ENCODE results near the gene RRP12. TPM values are rescaled to one million over a fixed set of nuclear protein-coding genes. Genes with fewer than 3 reads are reported as not detected.

RRP12 gene
- total and polyA plus RNA-seq, 9 of the 15 experiments (the other 6 are each of a cell fraction or from before 2014, with no cell fraction given): 4.6 to 68.2 (median 21.8) TPM

DNA sequence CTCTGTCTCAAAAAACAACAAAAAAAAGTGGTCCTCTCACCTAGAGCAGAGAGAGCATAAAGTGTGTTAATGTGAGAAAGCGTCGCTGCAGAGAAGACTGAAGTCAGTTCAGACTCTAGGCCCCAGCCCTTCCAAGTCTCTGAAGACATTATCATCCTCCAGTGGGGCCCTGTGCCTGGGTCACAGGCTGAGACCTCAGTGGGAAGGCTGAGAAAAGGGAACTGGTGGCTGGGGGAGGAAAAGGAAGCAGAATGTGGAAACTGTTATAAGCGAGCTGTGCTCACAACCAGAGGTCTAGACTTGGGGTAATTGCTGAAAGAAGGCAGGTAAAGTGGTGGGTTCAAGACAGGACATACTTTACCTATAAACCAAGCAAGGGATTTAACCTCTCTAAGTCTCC is 4.9 kb upstream of the RRP12 start:
- no peak overlapping the region for H3K4me3 ChIP-seq
- H4K20me1 ChIP-seq (replicated peaks; ENCODE audit: control insufficient read depth, insufficient read depth, low read length): no peaks in the 10 kb centered on the region
- H3K4me2 ChIP-seq (ENCODE audit: insufficient read depth, low read length): peak overlapping the region; percentile 32; the same call in 1 of the 2 replicates
- H3K36me3 ChIP-seq (ENCODE audit: control insufficient read depth, insufficient read depth, low read length): no peaks in the 10 kb centered on the region
- DNase-seq (ENCODE audit: extremely low read depth in 1 of 4, low spot score in 3 of 4): peak in 1 of 4 experiments; percentile 43
- ChIA-PET POLR2A (interaction anchor here (0.9 to 1.2 kb wide), 2 partner anchors 9 to 25 kb away, joined by 3 read pairs; no protein-coding TSS in a partner anchor), CTCF (ENCODE audit: low intra/inter-chr PET ratio) (interaction anchor here (0.7 kb wide), 1 partner anchor 58 kb away, joined by 3 read pairs; no protein-coding TSS in a partner anchor)
- peaks cover 2% of the 10 kb centered on the region for H3K79me2 ChIP-seq (ENCODE audit: control insufficient read depth, insufficient read depth, low read length)
- WGBS (ENCODE audit: insufficient coverage, low coverage, missing lambda C conversion rate): 41% methylated on average over 3 of the region's 3 CpGs
- peaks cover 13 to 18% of the 10 kb centered on the region in 2 experiments; a peak in 3 of 5 replicates for H3K4me1 ChIP-seq (replicated peaks in 1 of 2; ENCODE audit: control insufficient read depth in 2 of 2, insufficient read depth in 2 of 2, low read length in 2 of 2)
- peak overlapping the region; percentile 30 to 31; a peak in 2 of 4 replicates for H3K9ac ChIP-seq (ENCODE audit: insufficient read depth in 1 of 2, low read depth in 2 of 2, low read length in 2 of 2)
- TF ChIP-seq, protein P1, sequence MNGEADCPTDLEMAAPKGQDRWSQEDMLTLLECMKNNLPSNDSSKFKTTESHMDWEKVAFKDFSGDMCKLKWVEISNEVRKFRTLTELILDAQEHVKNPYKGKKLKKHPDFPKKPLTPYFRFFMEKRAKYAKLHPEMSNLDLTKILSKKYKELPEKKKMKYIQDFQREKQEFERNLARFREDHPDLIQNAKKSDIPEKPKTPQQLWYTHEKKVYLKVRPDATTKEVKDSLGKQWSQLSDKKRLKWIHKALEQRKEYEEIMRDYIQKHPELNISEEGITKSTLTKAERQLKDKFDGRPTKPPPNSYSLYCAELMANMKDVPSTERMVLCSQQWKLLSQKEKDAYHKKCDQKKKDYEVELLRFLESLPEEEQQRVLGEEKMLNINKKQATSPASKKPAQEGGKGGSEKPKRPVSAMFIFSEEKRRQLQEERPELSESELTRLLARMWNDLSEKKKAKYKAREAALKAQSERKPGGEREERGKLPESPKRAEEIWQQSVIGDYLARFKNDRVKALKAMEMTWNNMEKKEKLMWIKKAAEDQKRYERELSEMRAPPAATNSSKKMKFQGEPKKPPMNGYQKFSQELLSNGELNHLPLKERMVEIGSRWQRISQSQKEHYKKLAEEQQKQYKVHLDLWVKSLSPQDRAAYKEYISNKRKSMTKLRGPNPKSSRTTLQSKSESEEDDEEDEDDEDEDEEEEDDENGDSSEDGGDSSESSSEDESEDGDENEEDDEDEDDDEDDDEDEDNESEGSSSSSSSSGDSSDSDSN (IDR thresholded peaks at IDR 0.05; ENCODE audit: borderline replicate concordance in 1 of 2, low read depth in 2 of 2, low read length in 2 of 2): 0 out of 4 replicates have a peak, but pooled peaks of 1 of the 2 experiments have one; percentile 25
- peak; percentile 29; the same call in 1 of the 2 replicates for TF ChIP-seq ZFX (CRISPR knock-in tag; IDR thresholded peaks at IDR 0.05)
- TF ChIP-seq, protein P2, sequence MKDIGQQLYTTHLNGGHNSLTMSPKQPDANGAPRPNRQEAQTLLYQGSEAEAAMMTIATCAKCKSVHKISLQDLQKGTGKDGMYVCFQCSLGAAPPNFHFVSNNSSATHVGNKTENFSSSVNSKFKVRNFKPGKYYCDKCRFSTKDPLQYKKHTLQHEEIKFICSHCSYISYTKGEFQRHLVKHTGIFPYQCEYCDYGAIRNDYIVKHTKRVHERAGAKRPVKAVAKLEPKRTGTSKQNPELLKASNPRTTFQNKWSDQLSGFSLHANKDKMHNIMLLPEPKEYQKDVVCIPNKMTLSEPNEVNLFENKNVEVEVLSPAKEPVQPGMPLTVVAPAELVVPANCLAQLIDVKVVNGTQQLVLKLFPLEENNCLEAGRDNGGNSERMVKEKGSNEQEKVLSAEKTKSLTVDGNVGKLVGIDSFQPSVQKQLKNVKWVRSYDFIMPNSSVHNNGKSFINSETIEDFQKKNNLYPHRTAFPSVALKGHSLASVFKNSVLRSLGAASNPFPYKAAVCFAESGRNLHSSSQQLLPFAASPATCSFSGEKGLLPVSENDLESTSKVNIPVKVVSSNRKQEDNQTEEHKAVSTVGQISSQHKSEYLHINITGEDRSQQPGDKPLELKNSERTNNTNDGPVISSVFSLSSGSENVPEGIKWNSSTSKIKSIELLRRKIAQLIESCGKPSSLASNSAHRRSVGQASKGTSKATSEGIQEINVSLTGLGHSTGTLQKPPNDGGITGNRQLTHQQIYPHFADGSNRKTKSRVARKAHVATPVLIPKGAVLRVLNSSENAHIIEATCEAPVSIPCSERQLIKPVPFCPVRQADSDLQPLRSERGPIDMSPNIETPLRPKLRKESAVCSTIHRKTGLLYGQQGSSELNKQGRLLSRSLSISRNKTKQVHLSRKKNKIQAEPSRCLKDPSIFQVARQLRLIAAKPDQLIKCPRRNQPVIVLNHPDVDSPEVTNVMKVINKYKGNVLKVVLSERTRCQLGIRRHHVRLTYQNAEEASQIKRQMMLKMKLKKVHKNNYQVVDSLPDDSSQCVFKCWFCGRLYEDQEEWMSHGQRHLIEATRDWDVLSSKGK (CRISPR knock-in tag; IDR thresholded peaks at IDR 0.05): no peak
- no peak for TF ChIP-seq POLR2A (conservative IDR thresholded peaks at IDR 0.05)
- TF ChIP-seq SPI1 (IDR thresholded peaks at IDR 0.05; ENCODE audit: borderline replicate concordance, low read depth, low read length): peak; percentile 94
- TF ChIP-seq PHF8 (IDR thresholded peaks at IDR 0.05; ENCODE audit: borderline replicate concordance, low read length): peak; percentile 20; the same call in 1 of the 2 replicates
- in situ Hi-C loops (cut with MboI) (no loop called here), intact Hi-C loops (cut with micrococcal nuclease) (loop anchor here (5.0 kb wide), 1 partner anchor 146 kb away; no protein-coding TSS in a partner anchor)
- no TSS peak for BruUV-seq (replicated peaks)
- FAIRE-seq: no peak
- H3K27ac ChIP-seq (ENCODE audit: extremely low read depth, low read depth, low read length): peak overlapping the region; percentile 64
- no peaks in the 10 kb centered on the region for H3K9me3 ChIP-seq (replicated peaks; ENCODE audit: control insufficient read depth, insufficient read depth, low read depth, low read length)
- H3K9me1 ChIP-seq (ENCODE audit: control insufficient read depth, insufficient read depth, low read length): no peaks in the 10 kb centered on the region
- no peak for ATAC-seq
- H2AFZ ChIP-seq (ENCODE audit: low read depth, low read length): peak overlapping the region; percentile 87
- H3K27me3 ChIP-seq (ENCODE audit: control insufficient read depth in 2 of 2, insufficient read depth in 2 of 2, low read length in 2 of 2): no peaks in the 10 kb centered on the region

All from K562 (cell line).